Measurements from ENCODE around the gene UST.
"Not testable (repeated sequence)": the region's sequence is repeated elsewhere in the genome, so short reads cannot be mapped to it uniquely, and the experiment has no call there.

UST gene

GRCh38 chr6:148845464-148845863 is 98.6 kb downstream of the UST start:
- DNase-seq, result no peak

- DNase-seq, result peak; percentile 12
Observed at GRCh38 chr6:148846778-148847761, 100.2 kb downstream of the UST start.

- no peak for DNase-seq
Observed at GRCh38 chr6:148848915-148849314, 102.1 kb downstream of the UST start.

- DNase-seq, result not testable (repeated sequence)
Observed at GRCh38 chr6:148849449-148849848, 102.6 kb downstream of the UST start.

- no peak for DNase-seq
Observed at GRCh38 chr6:148850964-148851363, 104.1 kb downstream of the UST start.

- no peak for DNase-seq
Observed at GRCh38 chr6:148851683-148852556, 105.1 kb downstream of the UST start.

GRCh38 chr6:148852688-148853087 is 105.9 kb downstream of the UST start:
- no peak for DNase-seq

- not testable (repeated sequence) for DNase-seq
Observed at GRCh38 chr6:148853113-148853512, 106.3 kb downstream of the UST start.

GRCh38 chr6:148854096-148854495 is 107.3 kb downstream of the UST start:
- no peak for DNase-seq

- DNase-seq, result no peak
Observed at GRCh38 chr6:148854992-148855391, 108.2 kb downstream of the UST start.

- no peak for DNase-seq
Observed at GRCh38 chr6:148855744-148856143, 108.9 kb downstream of the UST start.

GRCh38 chr6:148857798-148858390 is 111.1 kb downstream of the UST start:
- DNase-seq, result no peak

GRCh38 chr6:148864132-148864531 is 117.3 kb downstream of the UST start:
- not testable (repeated sequence) for DNase-seq

- DNase-seq, result no peak
Observed at GRCh38 chr6:148864941-148865340, 118.1 kb downstream of the UST start.

- no peak for DNase-seq
Observed at GRCh38 chr6:148866657-148867268, 119.9 kb downstream of the UST start.

GRCh38 chr6:148867862-148868261 is 121.0 kb downstream of the UST start:
- DNase-seq, result no peak

GRCh38 chr6:148868314-148868713 is 121.5 kb downstream of the UST start:
- no peak for DNase-seq

- DNase-seq, result no peak
Observed at GRCh38 chr6:148868901-148869300, 122.1 kb downstream of the UST start.

GRCh38 chr6:148869585-148869984 is 122.8 kb downstream of the UST start:
- DNase-seq, result no peak

GRCh38 chr6:148873154-148873553 is 126.3 kb downstream of the UST start:
- no peak for DNase-seq

GRCh38 chr6:148873868-148874267 is 127.0 kb downstream of the UST start:
- no peak for DNase-seq

- no peak for DNase-seq
Observed at GRCh38 chr6:148874698-148875293, 128.0 kb downstream of the UST start.

Data from stimulated activated CD4-positive, alpha-beta T cell treated with anti-CD3 and anti-CD28 coated beads, Interleukin-4, amount 100 ng/mL, for 24 hours (primary cell).